KOPT-K1 (cell line): Measurements from ENCODE around the gene HNRNPLL.
"Not testable (repeated sequence)": the region's sequence is repeated elsewhere in the genome, so short reads cannot be mapped to it uniquely, and the experiment has no call there.

ENCODE experiments used
- H3K27ac ChIP-seq: fragments of 200-600 bp; sonication (generic); 2 replicates; pipeline ENCODE4 v1.5.1; 2016; ENCODE audit warnings: antibody characterized with exemption, mild to moderate bottlenecking, low read depth, low read length; ENCODE audit not compliant: poor library complexity, severe bottlenecking
- H3K36me3 ChIP-seq: fragments of 200-600 bp; sonication (generic); 2 replicates; pipeline ENCODE4 v1.5.1; 2017; ENCODE audit warnings: antibody characterized with exemption, mild to moderate bottlenecking, low read length, moderate library complexity; ENCODE audit not compliant: insufficient read depth
- H3K9me3 ChIP-seq: fragments of 200-600 bp; sonication (generic); 2 replicates; pipeline ENCODE4 v1.5.1; 2017; ENCODE audit warnings: antibody characterized with exemption, low read length, mild to moderate bottlenecking; ENCODE audit not compliant: insufficient read depth, poor library complexity, severe bottlenecking

Gene HNRNPLL

GRCh38 chr2:38557217-38557616 lies 45.5 kb downstream of the HNRNPLL start:
- H3K36me3 ChIP-seq = peaks cover 32% of the 10 kb centered on the region
- no peaks in the 10 kb centered on the region for H3K9me3 ChIP-seq
- no peak overlapping the region for H3K27ac ChIP-seq

- Histone ChIP-seq H3K36me3 (peaks cover 22% of the 10 kb centered on the region), H3K27ac (no peak overlapping the region), H3K9me3 (no peaks in the 10 kb centered on the region)
Measured at GRCh38 chr2:38556006-38556801, 46.5 kb downstream of the HNRNPLL start.

- Histone ChIP-seq H3K27ac (no peak overlapping the region), H3K36me3 (peaks cover 11% of the 10 kb centered on the region), H3K9me3 (no peaks in the 10 kb centered on the region)
Measured at GRCh38 chr2:38554973-38555595, 47.6 kb downstream of the HNRNPLL start.

- no peaks in the 10 kb centered on the region for H3K9me3 ChIP-seq
- H3K27ac ChIP-seq = peak overlapping the region; percentile 20
- H3K36me3 ChIP-seq = 0 out of 2 replicates have a peak, but pooled peaks cover 5% of the 10 kb centered on the region
Measured at GRCh38 chr2:38553554-38553953, 49.2 kb downstream of the HNRNPLL start.

- no peaks in the 10 kb centered on the region for H3K9me3 ChIP-seq
- peak overlapping the region; percentile 73 for H3K27ac ChIP-seq
- H3K36me3 ChIP-seq = 0 out of 2 replicates have a peak, but pooled peaks cover 5% of the 10 kb centered on the region
Measured at GRCh38 chr2:38552259-38552658, 50.5 kb downstream of the HNRNPLL start.

GRCh38 chr2:38551746-38552145 lies 51.0 kb downstream of the HNRNPLL start:
- H3K27ac ChIP-seq = peak overlapping the region; percentile 73

GRCh38 chr2:38551171-38551570 lies 51.6 kb downstream of the HNRNPLL start:
- 0 out of 2 replicates have a peak, but pooled peaks cover under 1% of the 10 kb centered on the region for H3K36me3 ChIP-seq

More at GRCh38 chr2:38551746-38552145, 51.0 kb downstream of the HNRNPLL start:
- Histone ChIP-seq H3K9me3 (no peaks in the 10 kb centered on the region), H3K36me3 (0 out of 2 replicates have a peak, but pooled peaks cover 5% of the 10 kb centered on the region)

GRCh38 chr2:38549851-38550250 lies 52.9 kb downstream of the HNRNPLL start:
- H3K27ac ChIP-seq = no peak overlapping the region
- no peaks in the 10 kb centered on the region for H3K36me3 ChIP-seq
- H3K9me3 ChIP-seq = no peaks in the 10 kb centered on the region

More at GRCh38 chr2:38551171-38551570, 51.6 kb downstream of the HNRNPLL start:
- Histone ChIP-seq H3K27ac (peak overlapping the region; percentile 73), H3K9me3 (no peaks in the 10 kb centered on the region)

- H3K27ac ChIP-seq = no peak overlapping the region
- no peaks in the 10 kb centered on the region for H3K36me3 ChIP-seq
- H3K9me3 ChIP-seq = no peaks in the 10 kb centered on the region
Measured at GRCh38 chr2:38549071-38549704, 53.5 kb downstream of the HNRNPLL start.

- Histone ChIP-seq H3K9me3 (no peaks in the 10 kb centered on the region), H3K36me3 (no peaks in the 10 kb centered on the region), H3K27ac (no peak overlapping the region)
Measured at GRCh38 chr2:38547791-38548190, 54.9 kb downstream of the HNRNPLL start.

- no peak overlapping the region for H3K27ac ChIP-seq
- no peaks in the 10 kb centered on the region for H3K36me3 ChIP-seq
- H3K9me3 ChIP-seq = no peaks in the 10 kb centered on the region
Measured at GRCh38 chr2:38546585-38546984, 56.1 kb downstream of the HNRNPLL start.

GRCh38 chr2:38546064-38546463 lies 56.7 kb downstream of the HNRNPLL start:
- no peaks in the 10 kb centered on the region for H3K9me3 ChIP-seq
- no peak overlapping the region for H3K27ac ChIP-seq

GRCh38 chr2:38542248-38542631 lies 60.5 kb downstream of the HNRNPLL start:
- H3K27ac ChIP-seq = peak overlapping the region; percentile 27
- H3K36me3 ChIP-seq, H3K9me3 ChIP-seq: not testable (repeated sequence)

More at GRCh38 chr2:38546064-38546463, 56.7 kb downstream of the HNRNPLL start:
- H3K36me3 ChIP-seq = no peaks in the 10 kb centered on the region

GRCh38 chr2:38540580-38541286 lies 62.0 kb downstream of the HNRNPLL start:
- H3K36me3 ChIP-seq = no peaks in the 10 kb centered on the region
- H3K27ac ChIP-seq = no peak overlapping the region
- H3K9me3 ChIP-seq = no peaks in the 10 kb centered on the region

- Histone ChIP-seq H3K27ac (no peak overlapping the region), H3K36me3 (no peaks in the 10 kb centered on the region), H3K9me3 (no peaks in the 10 kb centered on the region)
Measured at GRCh38 chr2:38539086-38539485, 63.6 kb downstream of the HNRNPLL start.
